ENCODE measurements around the gene CDC42BPB.

GRCh38 chr14:102911991-102912761, 145.2 kb downstream of the CDC42BPB start:
- TF ChIP-seq CTCF (IDR thresholded peaks at IDR 0.05) (no peak), POLR2AphosphoS5 (IDR thresholded peaks at IDR 0.05; ENCODE audit: low read depth, low read length) (no peak), REST (IDR thresholded peaks at IDR 0.05; ENCODE audit: insufficient read depth in 1 of 2, low read depth in 2 of 2, low read length in 1 of 2) (no peak), SIN3A (IDR thresholded peaks at IDR 0.05; ENCODE audit: borderline replicate concordance, insufficient read depth, low read depth, low read length) (no peak)

Measured in Panc1 (cell line).